Smooth muscle cell (in vitro differentiated cells): Measurements from ENCODE around the gene PTPRD. TPM values are rescaled to one million over a fixed set of nuclear protein-coding genes. Genes with fewer than 3 reads are reported as not detected.
A peak's percentile ranks its signal among the peaks of the same experiment; 100 is the strongest.

ENCODE experiments used
- DNase-seq: peaks from one replicate; lab custom pipeline; 2025; ENCODE audit not compliant: unreplicated experiment; lab: John Stamatoyannopoulos, UW
- H2AFZ ChIP-seq: fragments of 200-600 bp; sonication (generic); 2 replicates; pipeline ENCODE4 v1.6.0; 2016; ENCODE audit warnings: antibody characterized with exemption, low read depth, mild to moderate bottlenecking
- H3F3A ChIP-seq: fragments of 200-600 bp; sonication (generic); 2 replicates; pipeline ENCODE4 v1.6.0; 2017; ENCODE audit warnings: antibody characterized with exemption, low read depth
- H3K27ac ChIP-seq: fragments of 200-600 bp; sonication (generic); 2 replicates; pipeline ENCODE4 v1.5.1; 2016; ENCODE audit warnings: low read depth, mild to moderate bottlenecking
- H3K27me3 ChIP-seq: fragments of 200-600 bp; sonication (generic); 2 replicates; pipeline ENCODE4 v1.6.1; 2016; ENCODE audit warnings: low read depth, mild to moderate bottlenecking
- H3K36me3 ChIP-seq: fragments of 200-600 bp; sonication (generic); 2 replicates; pipeline ENCODE4 v1.5.1; 2016; ENCODE audit warnings: low read depth
- H3K4me1 ChIP-seq: fragments of 200-600 bp; sonication (generic); 2 replicates; pipeline ENCODE4 v1.5.1; 2016; ENCODE audit warnings: low read depth
- H3K4me2 ChIP-seq: fragments of 200-600 bp; sonication (generic); 2 replicates; pipeline ENCODE4 v1.6.0; 2016; ENCODE audit warnings: mild to moderate bottlenecking
- H3K4me3 ChIP-seq: fragments of 200-600 bp; sonication (generic); 2 replicates; pipeline ENCODE4 v1.5.1; 2016; ENCODE audit warnings: mild to moderate bottlenecking
- H3K79me2 ChIP-seq: fragments of 200-600 bp; sonication (generic); 2 replicates; pipeline ENCODE4 v1.6.0; 2016; ENCODE audit warnings: low read depth, mild to moderate bottlenecking
- H3K9ac ChIP-seq: fragments of 200-600 bp; sonication (generic); 2 replicates; pipeline ENCODE4 v1.6.0; 2016; ENCODE audit warnings: low read depth
- H3K9me3 ChIP-seq: fragments of 200-600 bp; sonication (generic); replicated peaks from 2 replicates; pipeline ENCODE4 v1.5.1; 2016; ENCODE audit warnings: low read depth
- H4K20me1 ChIP-seq: fragments of 200-600 bp; sonication (generic); 2 replicates; pipeline ENCODE4 v1.6.0; 2016; ENCODE audit warnings: low read depth
- CTCF ChIP-seq: fragments of 200-600 bp; sonication (generic); IDR thresholded peaks from 2 replicates; pipeline ENCODE4 v1.5.1; 2017; ENCODE audit warnings: borderline replicate concordance, mild to moderate bottlenecking, antibody characterized with exemption; ENCODE audit not compliant: insufficient read depth, poor library complexity, severe bottlenecking
- WGBS: methylation state at CpG from one replicate; pipeline ENCODE4 v1.1.7; 2016; ENCODE audit warnings: low lambda C conversion rate; 5-methylcytosine and 5-hydroxymethylcytosine counted together
- polyA plus RNA-seq: library from polyadenylated mRNA; unstranded; fragments of >200 nt; fragmentation: Nextera tagmentation; extraction: Ambion mirVana; gene quantifications from 2 replicates; pipeline ENCODE4 v1.2.1, GENCODE V29; 2016
- total RNA-seq: library from RNA; depleted of rRNA; stranded (reverse); fragments of >200 nt; gene quantifications from 2 replicates; pipeline ENCODE4 v1.2.3, GENCODE V29; 2014

PTPRD gene
- total and polyA plus RNA-seq, 2 experiments from 2014 or later, result 6.5 to 61.0 TPM

GRCh38 chr9:8961186-8961851 is 1651.5 kb downstream of the PTPRD start:
- Histone ChIP-seq H2AFZ (peak overlapping the region; percentile 40), H3K4me2 (no peak overlapping the region), H3K9me3 (no peaks in the 10 kb centered on the region), H3K4me1 (peaks cover 7% of the 10 kb centered on the region), H4K20me1 (no peaks in the 10 kb centered on the region), H3K27me3 (no peaks in the 10 kb centered on the region), H3K4me3 (no peak overlapping the region), H3K79me2 (no peaks in the 10 kb centered on the region), H3K36me3 (no peaks in the 10 kb centered on the region), H3K9ac (no peak overlapping the region), H3F3A (no peaks in the 10 kb centered on the region), H3K27ac (no peak overlapping the region)
- no peak for TF ChIP-seq CTCF
- no peak for DNase-seq
- WGBS, result 80% methylated on average over 4 of the region's 4 CpGs

- no peak for DNase-seq
- H3K4me3 ChIP-seq, result no peak overlapping the region
- H3K79me2 ChIP-seq, result no peaks in the 10 kb centered on the region
- TF ChIP-seq CTCF, result no peak
- H3K9ac ChIP-seq, result no peak overlapping the region
- no peak overlapping the region for H2AFZ ChIP-seq
- no peaks in the 10 kb centered on the region for H3K9me3 ChIP-seq
- WGBS, result 92% methylated on average over 3 of the region's 3 CpGs
- H3F3A ChIP-seq, result no peaks in the 10 kb centered on the region
- no peaks in the 10 kb centered on the region for H4K20me1 ChIP-seq
- no peak overlapping the region for H3K4me2 ChIP-seq
- peaks cover 15% of the 10 kb centered on the region for H3K4me1 ChIP-seq
- H3K27me3 ChIP-seq, result no peaks in the 10 kb centered on the region
- no peak overlapping the region for H3K27ac ChIP-seq
- H3K36me3 ChIP-seq, result no peaks in the 10 kb centered on the region
These were observed 1652.5 kb downstream of the PTPRD start for GRCh38 chr9:8960254-8960653.

- Histone ChIP-seq H3K27me3 (no peaks in the 10 kb centered on the region), H3K4me1 (peaks cover 15% of the 10 kb centered on the region), H3K79me2 (no peaks in the 10 kb centered on the region), H3K36me3 (no peaks in the 10 kb centered on the region), H3K9ac (no peak overlapping the region), H3F3A (no peaks in the 10 kb centered on the region), H3K4me2 (no peak overlapping the region), H4K20me1 (no peaks in the 10 kb centered on the region), H2AFZ (no peak overlapping the region), H3K9me3 (no peaks in the 10 kb centered on the region), H3K4me3 (no peak overlapping the region), H3K27ac (no peak overlapping the region)
- no peak for TF ChIP-seq CTCF
- WGBS, result 93% methylated on average over 2 of the region's 2 CpGs
- no peak for DNase-seq
These were observed 1654.4 kb downstream of the PTPRD start for GRCh38 chr9:8958358-8958757.

GRCh38 chr9:8955315-8955714 is 1657.5 kb downstream of the PTPRD start:
- TF ChIP-seq CTCF, result no peak
- WGBS, result 66% methylated on average over 2 of the region's 2 CpGs

More at GRCh38 chr9:8955315-8955714, 1657.5 kb downstream of the PTPRD start:
- Histone ChIP-seq H3K27ac (no peak overlapping the region), H3K27me3 (no peaks in the 10 kb centered on the region), H3K4me1 (peaks cover 15% of the 10 kb centered on the region), H3K9me3 (no peaks in the 10 kb centered on the region), H2AFZ (no peak overlapping the region), H3K79me2 (no peaks in the 10 kb centered on the region), H4K20me1 (no peaks in the 10 kb centered on the region), H3K9ac (no peak overlapping the region), H3K4me3 (no peak overlapping the region), H3K36me3 (no peaks in the 10 kb centered on the region), H3K4me2 (no peak overlapping the region), H3F3A (no peaks in the 10 kb centered on the region)
- no peak for DNase-seq
